Neutrophil (primary cell): ENCODE results near the gene GSTK1.

Source experiments
- H3K27ac ChIP-seq: fragments of 200-600 bp; sonication (generic); 2 replicates; pipeline ENCODE4 v1.5.1; 2016; ENCODE audit warnings: mild to moderate bottlenecking, moderate library complexity
- H3K27me3 ChIP-seq: fragments of 200-600 bp; sonication (generic); 2 replicates; pipeline ENCODE4 v1.6.0; 2016; ENCODE audit warnings: mild to moderate bottlenecking
- H3K36me3 ChIP-seq: fragments of 200-600 bp; sonication (generic); 2 replicates; pipeline ENCODE4 v1.5.1; 2017
- H3K4me1 ChIP-seq, 2 experiments: fragments of 200-600 bp in 1 of 2; sonication (generic) in 1 of 2; 1 replicate in 1 of 2; 2 replicates in 1 of 2; pipeline versions ENCODE4 v1.5.1 to v1.6.1; 2013 to 2016; ENCODE audit warnings: low read depth in 1 of 2, low read length in 1 of 2, mild to moderate bottlenecking in 1 of 2, moderate library complexity in 1 of 2; ENCODE audit not compliant: control insufficient read depth in 1 of 2, insufficient read depth in 1 of 2
- H3K4me3 ChIP-seq, 2 experiments: fragments of 200-600 bp in 1 of 2; sonication (generic) in 1 of 2; 1 replicate in 1 of 2; 2 replicates in 1 of 2; pipeline ENCODE4 v1.5.1; 2013 to 2016; ENCODE audit warnings: low read depth in 1 of 2, low read length in 1 of 2, mild to moderate bottlenecking in 1 of 2, moderate library complexity in 1 of 2
- H3K9me3 ChIP-seq: fragments of 200-600 bp; sonication (generic); 2 replicates; pipeline ENCODE4 v1.5.1; 2016
- TF ChIP-seq, protein P1 (sequence below): fragments of 200-600 bp; sonication (generic); IDR thresholded peaks from 2 replicates; pipeline ENCODE4 v1.5.1; 2016; ENCODE audit warnings: antibody characterized with exemption

Gene GSTK1

DNA sequence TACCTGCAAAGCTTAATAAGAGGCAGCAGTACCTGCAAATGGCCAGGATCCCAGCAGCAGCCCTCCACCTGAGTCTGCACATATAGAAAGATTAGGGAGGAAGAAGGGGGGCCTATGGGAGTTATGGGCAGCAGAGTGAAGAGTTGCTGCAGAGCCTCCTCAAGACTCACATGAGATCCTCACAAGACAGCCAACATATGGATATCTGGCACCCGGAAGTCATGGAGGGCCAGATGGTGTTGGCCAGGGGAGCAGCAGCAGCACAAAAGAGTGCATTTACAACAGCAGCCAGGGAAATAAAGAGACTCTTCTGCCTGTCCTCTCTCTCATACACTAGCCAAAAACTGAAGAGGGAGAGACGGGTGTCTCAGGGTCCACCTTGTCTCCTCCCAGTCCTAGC lies 45.4 kb upstream of the GSTK1 start:
- Histone ChIP-seq H3K9me3 (no peaks in the 10 kb centered on the region), H3K4me3 (no peak overlapping the region), H3K4me1 (peaks cover 32 to 36% of the 10 kb centered on the region in 2 experiments), H3K27ac (no peak overlapping the region), H3K36me3 (no peaks in the 10 kb centered on the region), H3K27me3 (no peaks in the 10 kb centered on the region)
- TF ChIP-seq, protein P1, sequence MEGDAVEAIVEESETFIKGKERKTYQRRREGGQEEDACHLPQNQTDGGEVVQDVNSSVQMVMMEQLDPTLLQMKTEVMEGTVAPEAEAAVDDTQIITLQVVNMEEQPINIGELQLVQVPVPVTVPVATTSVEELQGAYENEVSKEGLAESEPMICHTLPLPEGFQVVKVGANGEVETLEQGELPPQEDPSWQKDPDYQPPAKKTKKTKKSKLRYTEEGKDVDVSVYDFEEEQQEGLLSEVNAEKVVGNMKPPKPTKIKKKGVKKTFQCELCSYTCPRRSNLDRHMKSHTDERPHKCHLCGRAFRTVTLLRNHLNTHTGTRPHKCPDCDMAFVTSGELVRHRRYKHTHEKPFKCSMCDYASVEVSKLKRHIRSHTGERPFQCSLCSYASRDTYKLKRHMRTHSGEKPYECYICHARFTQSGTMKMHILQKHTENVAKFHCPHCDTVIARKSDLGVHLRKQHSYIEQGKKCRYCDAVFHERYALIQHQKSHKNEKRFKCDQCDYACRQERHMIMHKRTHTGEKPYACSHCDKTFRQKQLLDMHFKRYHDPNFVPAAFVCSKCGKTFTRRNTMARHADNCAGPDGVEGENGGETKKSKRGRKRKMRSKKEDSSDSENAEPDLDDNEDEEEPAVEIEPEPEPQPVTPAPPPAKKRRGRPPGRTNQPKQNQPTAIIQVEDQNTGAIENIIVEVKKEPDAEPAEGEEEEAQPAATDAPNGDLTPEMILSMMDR: no peak

DNA sequence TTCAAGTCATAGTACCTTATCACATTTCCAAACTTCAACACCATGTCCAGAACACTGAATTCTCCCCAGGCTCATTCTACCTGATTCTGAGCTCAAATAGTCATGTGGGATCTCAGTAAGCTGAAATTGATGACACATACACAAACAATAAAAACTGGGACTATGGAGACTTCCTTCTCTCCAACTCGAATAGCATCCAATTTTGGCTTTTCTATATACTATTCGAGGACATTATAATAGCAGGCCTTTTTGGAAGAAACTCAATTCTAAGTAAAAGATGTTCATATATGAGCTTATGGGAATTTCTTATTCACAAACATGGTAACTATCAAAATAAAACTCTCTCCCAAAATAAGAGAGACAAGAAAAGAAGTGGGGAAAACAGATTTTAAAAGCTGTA lies 42.0 kb upstream of the GSTK1 start:
- Histone ChIP-seq H3K4me3 (peak overlapping the region; percentile 54 to 60), H3K4me1 (peaks cover 46 to 57% of the 10 kb centered on the region in 2 experiments), H3K27me3 (no peaks in the 10 kb centered on the region), H3K9me3 (no peaks in the 10 kb centered on the region), H3K36me3 (no peaks in the 10 kb centered on the region), H3K27ac (peak overlapping the region; percentile 93)
- TF ChIP-seq, protein P1: no peak

DNA sequence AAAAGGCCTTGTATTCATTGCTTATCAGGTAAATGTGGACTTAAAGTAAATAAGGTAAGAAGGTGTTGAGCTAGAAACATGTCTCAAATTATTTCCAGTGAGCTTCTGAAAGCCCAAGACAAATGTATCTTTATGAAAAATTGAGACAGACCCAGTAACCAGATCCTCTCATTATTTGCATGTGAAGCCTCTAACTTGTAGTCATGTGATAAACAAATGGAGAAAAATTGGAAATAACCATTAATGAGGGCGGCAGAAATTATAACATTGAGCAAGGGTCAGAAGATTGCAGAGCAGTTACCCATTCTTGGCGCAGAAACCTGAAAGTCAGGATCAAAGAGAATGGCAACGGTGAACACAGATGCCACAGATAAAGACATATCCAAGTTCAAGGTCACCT lies 41.5 kb upstream of the GSTK1 start, which contains the start of gene TAS2R40:
Gene TAS2R40 (plus strand): TSS at position 301 of the 400 bp plus-strand sequence. CDS start 42 bp downstream, at position 343.
- Histone ChIP-seq H3K4me1 (peaks cover 46 to 57% of the 10 kb centered on the region in 2 experiments), H3K9me3 (no peaks in the 10 kb centered on the region), H3K27ac (peak within 1 kb of the TSS; percentile 93), H3K27me3 (no peaks in the 10 kb centered on the region), H3K36me3 (no peaks in the 10 kb centered on the region), H3K4me3 (peak within 1 kb of the TSS; percentile 54 to 60)
- TF ChIP-seq, protein P1: no peak

DNA sequence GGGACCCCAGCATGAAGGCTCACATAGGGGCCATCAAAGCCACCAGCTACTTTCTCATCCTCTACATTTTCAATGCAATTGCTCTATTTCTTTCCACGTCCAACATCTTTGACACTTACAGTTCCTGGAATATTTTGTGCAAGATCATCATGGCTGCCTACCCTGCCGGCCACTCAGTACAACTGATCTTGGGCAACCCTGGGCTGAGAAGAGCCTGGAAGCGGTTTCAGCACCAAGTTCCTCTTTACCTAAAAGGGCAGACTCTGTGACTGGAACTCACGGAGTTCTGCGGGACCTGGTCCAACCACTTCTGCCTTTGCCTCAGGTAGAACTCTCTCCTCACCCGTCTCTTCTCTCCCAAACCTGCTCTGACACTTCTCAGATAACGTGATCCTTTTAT lies 40.5 kb upstream of the GSTK1 start:
- Histone ChIP-seq H3K9me3 (no peaks in the 10 kb centered on the region), H3K27ac (peak overlapping the region; percentile 93), H3K4me1 (peaks cover 46 to 57% of the 10 kb centered on the region in 2 experiments), H3K27me3 (no peaks in the 10 kb centered on the region), H3K36me3 (no peaks in the 10 kb centered on the region), H3K4me3 (peak overlapping the region; percentile 54 to 60)
- TF ChIP-seq, protein P1: peak; percentile 77

DNA sequence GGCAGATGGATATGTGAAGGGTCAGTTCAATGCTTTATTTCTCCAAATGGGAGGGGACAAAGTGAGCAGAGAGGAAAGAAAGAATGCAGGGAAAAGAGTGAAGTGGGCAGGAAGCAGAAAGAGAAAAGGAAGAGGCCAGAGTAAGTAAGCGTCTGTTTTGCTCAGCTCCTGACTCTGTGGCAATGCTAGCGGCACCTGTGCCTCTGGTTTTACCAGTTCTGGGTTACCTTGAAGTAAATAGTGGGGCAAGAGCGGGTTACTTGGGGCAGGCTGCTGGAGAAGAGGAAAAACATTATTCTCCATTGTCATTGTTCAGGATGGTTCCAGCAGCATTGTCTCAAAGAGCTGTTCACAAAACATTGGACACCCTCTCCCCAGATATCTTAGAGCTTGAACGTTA lies 39.5 kb upstream of the GSTK1 start:
- Histone ChIP-seq H3K9me3 (no peaks in the 10 kb centered on the region), H3K4me1 (peaks cover 48 to 57% of the 10 kb centered on the region in 2 experiments), H3K27ac (peak overlapping the region; percentile 93), H3K27me3 (no peaks in the 10 kb centered on the region), H3K4me3 (peak overlapping the region; percentile 54 to 60), H3K36me3 (no peaks in the 10 kb centered on the region)
- TF ChIP-seq, protein P1: no peak
